AG09309 (cell line): Measurements from ENCODE around the gene RAD51B.

Experiments used
- DNase-seq: peaks from one replicate; pipeline ENCODE4 v3.0.0-alpha.2; 2010; ENCODE audit warnings: low read depth
- H3K4me3 ChIP-seq: 2 replicates; pipeline ENCODE4 v1.5.1; 2011; ENCODE audit warnings: mild to moderate bottlenecking, low read depth, low read length, moderate library complexity; ENCODE audit not compliant: control insufficient read depth
- CTCF ChIP-seq: IDR thresholded peaks from 2 replicates; pipeline ENCODE4 v1.5.1; 2011; ENCODE audit warnings: mild to moderate bottlenecking, low read depth, low read length, inconsistent platforms; ENCODE audit not compliant: insufficient read depth, control insufficient read depth; ENCODE audit errors: missing control alignments

RAD51B gene

GRCh38 chr14:68250927-68251768 lies 431.6 kb downstream of the RAD51B start:
- H3K4me3 ChIP-seq = no peak overlapping the region
- no peak for DNase-seq
- TF ChIP-seq CTCF = no peak

GRCh38 chr14:68251769-68252100 lies 432.2 kb downstream of the RAD51B start:
- no peak for TF ChIP-seq CTCF
- H3K4me3 ChIP-seq = no peak overlapping the region
- DNase-seq = no peak

GRCh38 chr14:68253160-68253780 lies 433.7 kb downstream of the RAD51B start:
- H3K4me3 ChIP-seq = no peak overlapping the region
- TF ChIP-seq CTCF = no peak
- DNase-seq = no peak

- no peak overlapping the region for H3K4me3 ChIP-seq
- no peak for DNase-seq
- TF ChIP-seq CTCF = no peak
Measured at GRCh38 chr14:68253878-68254528, 434.4 kb downstream of the RAD51B start.

GRCh38 chr14:68254669-68255527 lies 435.3 kb downstream of the RAD51B start:
- DNase-seq = no peak
- H3K4me3 ChIP-seq = no peak overlapping the region
- no peak for TF ChIP-seq CTCF

GRCh38 chr14:68255693-68256178 lies 436.2 kb downstream of the RAD51B start:
- no peak for DNase-seq
- no peak overlapping the region for H3K4me3 ChIP-seq
- TF ChIP-seq CTCF = no peak
